ENCODE data around the gene EEF2K. TPM values are rescaled to one million over a fixed set of nuclear protein-coding genes. Genes with fewer than 3 reads are reported as not detected.

EEF2K gene
- total RNA-seq, 1 donor from 2014 or later = 22.5 TPM

GRCh38 chr16:22335668-22336246, 129.7 kb downstream of the EEF2K start:
- DNase-seq (ENCODE audit: extremely low spot score, unreplicated experiment) = no peak
- H3K27me3 Mint-ChIP-seq = no peaks in the 10 kb centered on the region
- H3K36me3 Mint-ChIP-seq = peaks cover 67% of the 10 kb centered on the region
- peaks cover 24% of the 10 kb centered on the region for H3K9me3 Mint-ChIP-seq
- TF ChIP-seq CTCF (conservative IDR thresholded peaks at IDR 0.05) = no peak
- no peaks in the 10 kb centered on the region for H3K4me1 Mint-ChIP-seq (ENCODE audit: unreplicated experiment)
- H3K27ac Mint-ChIP-seq = no peak overlapping the region
- no peak overlapping the region for H3K4me3 Mint-ChIP-seq

- H3K27ac Mint-ChIP-seq = no peak overlapping the region
These were observed 130.5 kb downstream of the EEF2K start for GRCh38 chr16:22336581-22336980.

GRCh38 chr16:22337045-22337444, 131.0 kb downstream of the EEF2K start:
- Mint-ChIP-seq H3K27me3 (no peaks in the 10 kb centered on the region), H3K4me3 (no peak overlapping the region), H3K36me3 (peaks cover 59% of the 10 kb centered on the region), H3K9me3 (peaks cover 24% of the 10 kb centered on the region), H3K4me1 (ENCODE audit: unreplicated experiment) (no peaks in the 10 kb centered on the region), H3K27ac (no peak overlapping the region)
- DNase-seq (ENCODE audit: extremely low spot score, unreplicated experiment) = no peak
- no peak for TF ChIP-seq CTCF (conservative IDR thresholded peaks at IDR 0.05)

More at GRCh38 chr16:22336581-22336980, 130.5 kb downstream of the EEF2K start:
- Mint-ChIP-seq H3K36me3 (peaks cover 63% of the 10 kb centered on the region), H3K4me3 (no peak overlapping the region), H3K9me3 (peaks cover 24% of the 10 kb centered on the region), H3K27me3 (no peaks in the 10 kb centered on the region), H3K4me1 (ENCODE audit: unreplicated experiment) (no peaks in the 10 kb centered on the region)
- no peak for DNase-seq (ENCODE audit: extremely low spot score, unreplicated experiment)
- no peak for TF ChIP-seq CTCF (conservative IDR thresholded peaks at IDR 0.05)

- Mint-ChIP-seq H3K4me3 (no peak overlapping the region), H3K27me3 (no peaks in the 10 kb centered on the region), H3K9me3 (peaks cover 24% of the 10 kb centered on the region), H3K4me1 (ENCODE audit: unreplicated experiment) (no peaks in the 10 kb centered on the region), H3K27ac (no peak overlapping the region), H3K36me3 (peaks cover 53% of the 10 kb centered on the region)
- TF ChIP-seq CTCF (conservative IDR thresholded peaks at IDR 0.05) = no peak
- DNase-seq (ENCODE audit: extremely low spot score, unreplicated experiment) = no peak
These were observed 132.0 kb downstream of the EEF2K start for GRCh38 chr16:22337849-22338635.

Other genes starting within 250 kb of the EEF2K start
- not detected in 2 replicates for gene PDZD9, start 205.2 kb upstream of the EEF2K start, total RNA-seq (ENCODE audit: low replicate concordance)
- 12.2 and 13.5 TPM in 2 replicates for gene MOSMO, start 198.2 kb upstream of the EEF2K start, total RNA-seq (ENCODE audit: low replicate concordance)
- gene VWA3A, start 113.7 kb upstream of the EEF2K start, total RNA-seq (ENCODE audit: low replicate concordance) = 0.55 and 4.7 TPM in 2 replicates
- 0.19 TPM in 1 of 2 replicates, not detected in the other for gene SDR42E2, start 43.8 kb upstream of the EEF2K start, total RNA-seq (ENCODE audit: low replicate concordance)
- 52.9 and 56.6 TPM in 2 replicates for gene POLR3E, start 91.1 kb downstream of the EEF2K start, total RNA-seq (ENCODE audit: low replicate concordance)
- gene CDR2, start 168.3 kb downstream of the EEF2K start, total RNA-seq (ENCODE audit: low replicate concordance) = 17.9 and 18.9 TPM in 2 replicates